ENCODE measurements around the gene TDO2.

The TDO2 gene

GRCh38 chr4:155879767-155880166, 23.7 kb upstream of the TDO2 start:
- H3K27ac ChIP-seq = no peak overlapping the region
- no peak for TF ChIP-seq ZFX (IDR thresholded peaks at IDR 0.05)
- TF ChIP-seq CTCF (conservative IDR thresholded peaks at IDR 0.05) = no peak

- TF ChIP-seq CTCF (conservative IDR thresholded peaks at IDR 0.05) (no peak), ZFX (IDR thresholded peaks at IDR 0.05) (no peak)
- H3K27ac ChIP-seq = no peak overlapping the region
These were observed 21.9 kb upstream of the TDO2 start for GRCh38 chr4:155881555-155881954.

GRCh38 chr4:155883895-155884294, 19.6 kb upstream of the TDO2 start:
- TF ChIP-seq ZFX (IDR thresholded peaks at IDR 0.05) (no peak), CTCF (conservative IDR thresholded peaks at IDR 0.05) (no peak)
- no peak overlapping the region for H3K27ac ChIP-seq

- no peak overlapping the region for H3K27ac ChIP-seq
- TF ChIP-seq ZFX (IDR thresholded peaks at IDR 0.05) (no peak), CTCF (conservative IDR thresholded peaks at IDR 0.05) (no peak)
These were observed 17.8 kb upstream of the TDO2 start for GRCh38 chr4:155885666-155886065.

GRCh38 chr4:155887045-155887444, 16.5 kb upstream of the TDO2 start:
- TF ChIP-seq CTCF (conservative IDR thresholded peaks at IDR 0.05) (no peak), ZFX (IDR thresholded peaks at IDR 0.05) (no peak)
- no peak overlapping the region for H3K27ac ChIP-seq

GRCh38 chr4:155887847-155888570, 15.5 kb upstream of the TDO2 start:
- H3K27ac ChIP-seq = no peak overlapping the region
- TF ChIP-seq ZFX (IDR thresholded peaks at IDR 0.05) (no peak), CTCF (conservative IDR thresholded peaks at IDR 0.05) (no peak)

- H3K27ac ChIP-seq = no peak overlapping the region
- no peak for TF ChIP-seq ZFX (IDR thresholded peaks at IDR 0.05)
These were observed 14.3 kb upstream of the TDO2 start for GRCh38 chr4:155889031-155889793.
